ENCODE data around the gene TIMM17B.

- TF ChIP-seq EZH2 (IDR thresholded peaks at IDR 0.05) (no peak), POLR2AphosphoS5 (IDR thresholded peaks at IDR 0.05; ENCODE audit: borderline replicate concordance, low read depth, low read length) (no peak), FOXP2 (optimal IDR thresholded peaks at IDR 0.05; ENCODE audit: control extremely low read depth, extremely low read length, insufficient read depth) (no peak)
Observed at GRCh38 chrX:48905090-48905790, 7.7 kb upstream of the TIMM17B start.

Data from SK-N-MC (cell line).